Neural cell (in vitro differentiated cells): ENCODE data around the gene NEK5. TPM values are rescaled to one million over a fixed set of nuclear protein-coding genes. Genes with fewer than 3 reads are reported as not detected.

ENCODE experiments used
- H2AFZ ChIP-seq: fragments of 200-600, 300-800 bp; sonication (generic), shearing (Covaris generic); 2 replicates; pipeline ENCODE4 v1.6.0; 2014; ENCODE audit warnings: low read depth, mild to moderate bottlenecking, antibody characterized with exemption, low read length, moderate library complexity
- H3F3A ChIP-seq: fragments of 200-600 bp; shearing (Covaris generic); 2 replicates; pipeline ENCODE4 v1.6.1; 2016; ENCODE audit warnings: mild to moderate bottlenecking, moderate library complexity, mixed read lengths, antibody characterized with exemption, low read length; ENCODE audit not compliant: insufficient read depth, poor library complexity, severe bottlenecking
- H3K27ac ChIP-seq: fragments of 200-600, 300-800 bp; sonication (generic), shearing (Covaris generic); 2 replicates; pipeline ENCODE4 v1.5.1; 2014; ENCODE audit warnings: mild to moderate bottlenecking, low read length, moderate library complexity
- H3K27me3 ChIP-seq: fragments of 300-800, 200-600 bp; sonication (generic), shearing (Covaris generic); 2 replicates; pipeline ENCODE4 v1.6.0; 2014; ENCODE audit warnings: mild to moderate bottlenecking, low read depth, low read length, moderate library complexity; ENCODE audit not compliant: insufficient read depth
- H3K36me3 ChIP-seq: fragments of 300-800, 200-600 bp; sonication (generic), shearing (Covaris generic); 2 replicates; pipeline ENCODE4 v1.5.1; 2014; ENCODE audit warnings: mild to moderate bottlenecking, antibody characterized with exemption, low read length, moderate library complexity; ENCODE audit not compliant: insufficient read depth
- H3K4me2 ChIP-seq: fragments of 300-800, 200-600 bp; sonication (generic), shearing (Covaris generic); 2 replicates; pipeline ENCODE4 v1.6.0; 2014; ENCODE audit warnings: mild to moderate bottlenecking, low read length
- H3K4me3 ChIP-seq: fragments of 300-800, 200-600 bp; sonication (generic), shearing (Covaris generic); 2 replicates; pipeline ENCODE4 v1.5.1; 2014; ENCODE audit warnings: mild to moderate bottlenecking, low read length, moderate library complexity
- H3K79me2 ChIP-seq: fragments of 200-600 bp; shearing (Covaris generic); replicated peaks from 2 replicates; pipeline ENCODE4 v1.6.0; 2014; ENCODE audit warnings: mild to moderate bottlenecking, low read length, moderate library complexity; ENCODE audit not compliant: insufficient read depth
- H3K9ac ChIP-seq: fragments of 300-800, 200-600 bp; sonication (generic), shearing (Covaris generic); 2 replicates; pipeline ENCODE4 v1.6.1; 2016; ENCODE audit warnings: mild to moderate bottlenecking, low read length, mixed read lengths
- H3K9me2 ChIP-seq: fragments of 200-600 bp; shearing (Covaris generic); 2 replicates; pipeline ENCODE4 v1.6.1; 2016; ENCODE audit warnings: mild to moderate bottlenecking, low read length, mixed read lengths; ENCODE audit not compliant: insufficient read depth
- H3K9me3 ChIP-seq: fragments of 200-600, 300-800 bp; sonication (generic), shearing (Covaris generic); 2 replicates; pipeline ENCODE4 v1.6.1; 2016; ENCODE audit warnings: mild to moderate bottlenecking, mixed run types, low read length, moderate library complexity, mixed read lengths
- H4K20me1 ChIP-seq: fragments of 200-600 bp; shearing (Covaris generic); 2 replicates; pipeline ENCODE4 v1.6.1; 2016; ENCODE audit warnings: mild to moderate bottlenecking, mixed run types; ENCODE audit not compliant: insufficient read depth
- EP300 ChIP-seq: fragments of 450-650 bp; conservative IDR thresholded peaks from 2 replicates; pipeline ENCODE4 v1.6.1; 2014; ENCODE audit warnings: antibody characterized with exemption, mild to moderate bottlenecking, moderate library complexity; ENCODE audit not compliant: poor library complexity, severe bottlenecking
- MXI1 ChIP-seq: fragments of 450-650 bp; conservative IDR thresholded peaks from 2 replicates; pipeline ENCODE4 v1.6.1; 2014; ENCODE audit warnings: antibody characterized with exemption, mild to moderate bottlenecking; ENCODE audit not compliant: poor library complexity, severe bottlenecking
- POLR2AphosphoS5 ChIP-seq: IDR thresholded peaks from 2 replicates; pipeline ENCODE4 v1.6.1; 2012
- RAD21 ChIP-seq: fragments of 450-650 bp; conservative IDR thresholded peaks from 2 replicates; pipeline ENCODE4 v1.6.1; 2014; ENCODE audit warnings: antibody characterized with exemption, mild to moderate bottlenecking, moderate library complexity
- SMC3 ChIP-seq: fragments of 450-650 bp; conservative IDR thresholded peaks from 2 replicates; pipeline ENCODE4 v1.6.1; 2014; ENCODE audit warnings: antibody characterized with exemption, mild to moderate bottlenecking, moderate library complexity; ENCODE audit not compliant: poor library complexity
- TAF1 ChIP-seq: IDR thresholded peaks from 2 replicates; pipeline ENCODE4 v1.6.1; 2012; ENCODE audit warnings: low read depth
- polyA plus RNA-seq: library from polyadenylated mRNA; depleted of rRNA; stranded (reverse); fragments of >200 nt; gene quantifications from 2 replicates; pipeline ENCODE4 v1.2.3, GENCODE V29; 2014
- TF ChIP-seq, protein P1 (sequence below): IDR thresholded peaks from 2 replicates; pipeline ENCODE4 v1.6.1; 2012; ENCODE audit warnings: borderline replicate concordance
- TF ChIP-seq, protein P2 (sequence below): fragments of 450-650 bp; IDR thresholded peaks from 2 replicates; pipeline ENCODE4 v1.5.1; 2014; ENCODE audit warnings: antibody characterized with exemption, mild to moderate bottlenecking, moderate library complexity; ENCODE audit not compliant: poor library complexity, severe bottlenecking

The NEK5 gene
- polyA plus RNA-seq, 1 donor from 2014 or later, result 0.43 TPM

DNA sequence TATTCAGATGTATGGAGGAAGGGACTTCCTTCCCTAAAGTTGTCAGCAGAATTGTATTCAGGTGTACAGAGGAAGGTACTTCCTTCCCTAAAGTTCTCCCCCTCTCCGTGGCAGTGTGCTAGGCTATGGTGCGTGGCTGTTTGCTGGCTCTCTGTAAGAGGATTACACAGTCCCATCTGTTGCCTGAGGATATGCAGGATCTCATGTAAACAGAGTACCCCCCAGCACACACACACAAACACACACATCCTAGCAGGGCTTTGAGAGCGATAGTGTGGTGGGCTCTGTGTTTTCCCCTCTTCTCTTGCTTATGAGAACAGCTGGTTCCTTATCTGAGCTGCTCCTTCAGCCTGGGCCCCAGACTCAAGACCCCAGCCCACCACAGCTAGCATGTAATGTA lies 10.3 kb downstream of the NEK5 start:
- Histone ChIP-seq H2AFZ (no peak overlapping the region), H3F3A (no peaks in the 10 kb centered on the region), H3K9me3 (no peaks in the 10 kb centered on the region)

DNA sequence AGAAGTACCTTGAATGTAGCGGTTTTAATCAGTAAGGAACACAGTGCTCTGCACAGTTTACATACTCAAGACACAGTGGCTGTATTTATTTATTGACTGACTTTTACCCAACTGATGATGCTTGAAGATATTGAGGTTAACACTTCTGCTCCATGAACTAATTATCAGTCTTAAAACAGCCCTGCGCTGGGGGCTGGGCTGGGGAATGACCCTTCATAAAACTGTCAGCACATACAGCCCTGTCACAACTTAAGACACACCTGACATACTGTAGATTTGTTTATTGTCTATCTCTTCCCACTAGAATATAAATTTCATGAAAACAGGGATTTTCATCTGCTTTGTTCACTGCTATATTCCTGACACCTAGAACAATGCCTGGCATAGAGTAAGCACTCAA lies 10.8 kb downstream of the NEK5 start:
- Histone ChIP-seq H4K20me1 (no peaks in the 10 kb centered on the region), H3K4me3 (no peak overlapping the region), H3K36me3 (no peaks in the 10 kb centered on the region), H3F3A (no peaks in the 10 kb centered on the region), H3K4me2 (no peak overlapping the region), H3K9me3 (no peaks in the 10 kb centered on the region), H3K79me2 (no peaks in the 10 kb centered on the region), H3K27me3 (no peaks in the 10 kb centered on the region), H3K9me2 (no peaks in the 10 kb centered on the region), H2AFZ (no peak overlapping the region), H3K9ac (no peak overlapping the region), H3K27ac (no peak overlapping the region)
- TF ChIP-seq, protein P1, sequence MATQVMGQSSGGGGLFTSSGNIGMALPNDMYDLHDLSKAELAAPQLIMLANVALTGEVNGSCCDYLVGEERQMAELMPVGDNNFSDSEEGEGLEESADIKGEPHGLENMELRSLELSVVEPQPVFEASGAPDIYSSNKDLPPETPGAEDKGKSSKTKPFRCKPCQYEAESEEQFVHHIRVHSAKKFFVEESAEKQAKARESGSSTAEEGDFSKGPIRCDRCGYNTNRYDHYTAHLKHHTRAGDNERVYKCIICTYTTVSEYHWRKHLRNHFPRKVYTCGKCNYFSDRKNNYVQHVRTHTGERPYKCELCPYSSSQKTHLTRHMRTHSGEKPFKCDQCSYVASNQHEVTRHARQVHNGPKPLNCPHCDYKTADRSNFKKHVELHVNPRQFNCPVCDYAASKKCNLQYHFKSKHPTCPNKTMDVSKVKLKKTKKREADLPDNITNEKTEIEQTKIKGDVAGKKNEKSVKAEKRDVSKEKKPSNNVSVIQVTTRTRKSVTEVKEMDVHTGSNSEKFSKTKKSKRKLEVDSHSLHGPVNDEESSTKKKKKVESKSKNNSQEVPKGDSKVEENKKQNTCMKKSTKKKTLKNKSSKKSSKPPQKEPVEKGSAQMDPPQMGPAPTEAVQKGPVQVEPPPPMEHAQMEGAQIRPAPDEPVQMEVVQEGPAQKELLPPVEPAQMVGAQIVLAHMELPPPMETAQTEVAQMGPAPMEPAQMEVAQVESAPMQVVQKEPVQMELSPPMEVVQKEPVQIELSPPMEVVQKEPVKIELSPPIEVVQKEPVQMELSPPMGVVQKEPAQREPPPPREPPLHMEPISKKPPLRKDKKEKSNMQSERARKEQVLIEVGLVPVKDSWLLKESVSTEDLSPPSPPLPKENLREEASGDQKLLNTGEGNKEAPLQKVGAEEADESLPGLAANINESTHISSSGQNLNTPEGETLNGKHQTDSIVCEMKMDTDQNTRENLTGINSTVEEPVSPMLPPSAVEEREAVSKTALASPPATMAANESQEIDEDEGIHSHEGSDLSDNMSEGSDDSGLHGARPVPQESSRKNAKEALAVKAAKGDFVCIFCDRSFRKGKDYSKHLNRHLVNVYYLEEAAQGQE, result no peak
- no peak for TF ChIP-seq EP300
- TF ChIP-seq TAF1, result no peak
- no peak for TF ChIP-seq RAD21
- TF ChIP-seq, protein P2, sequence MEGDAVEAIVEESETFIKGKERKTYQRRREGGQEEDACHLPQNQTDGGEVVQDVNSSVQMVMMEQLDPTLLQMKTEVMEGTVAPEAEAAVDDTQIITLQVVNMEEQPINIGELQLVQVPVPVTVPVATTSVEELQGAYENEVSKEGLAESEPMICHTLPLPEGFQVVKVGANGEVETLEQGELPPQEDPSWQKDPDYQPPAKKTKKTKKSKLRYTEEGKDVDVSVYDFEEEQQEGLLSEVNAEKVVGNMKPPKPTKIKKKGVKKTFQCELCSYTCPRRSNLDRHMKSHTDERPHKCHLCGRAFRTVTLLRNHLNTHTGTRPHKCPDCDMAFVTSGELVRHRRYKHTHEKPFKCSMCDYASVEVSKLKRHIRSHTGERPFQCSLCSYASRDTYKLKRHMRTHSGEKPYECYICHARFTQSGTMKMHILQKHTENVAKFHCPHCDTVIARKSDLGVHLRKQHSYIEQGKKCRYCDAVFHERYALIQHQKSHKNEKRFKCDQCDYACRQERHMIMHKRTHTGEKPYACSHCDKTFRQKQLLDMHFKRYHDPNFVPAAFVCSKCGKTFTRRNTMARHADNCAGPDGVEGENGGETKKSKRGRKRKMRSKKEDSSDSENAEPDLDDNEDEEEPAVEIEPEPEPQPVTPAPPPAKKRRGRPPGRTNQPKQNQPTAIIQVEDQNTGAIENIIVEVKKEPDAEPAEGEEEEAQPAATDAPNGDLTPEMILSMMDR, result no peak
- TF ChIP-seq MXI1, result no peak

More for the DNA sequence above, 10.3 kb downstream of the NEK5 start:
- Histone ChIP-seq H3K36me3 (no peaks in the 10 kb centered on the region), H3K27me3 (no peaks in the 10 kb centered on the region), H3K27ac (no peak overlapping the region), H3K9me2 (no peaks in the 10 kb centered on the region), H3K4me3 (no peak overlapping the region), H3K79me2 (no peaks in the 10 kb centered on the region), H3K4me2 (no peak overlapping the region), H4K20me1 (no peaks in the 10 kb centered on the region), H3K9ac (no peak overlapping the region)
- TF ChIP-seq, protein P1, result no peak
- no peak for TF ChIP-seq RAD21
- TF ChIP-seq POLR2AphosphoS5, result no peak
- TF ChIP-seq, protein P2, result no peak
- no peak for TF ChIP-seq EP300
- TF ChIP-seq SMC3, result no peak
